SU-DHL-6 (cell line): ENCODE data around the gene KNTC1.

Experiments used
- EZH2phosphoT487 ChIP-seq: fragments of 200-600 bp; sonication (generic), shearing (Covaris generic); conservative IDR thresholded peaks from 2 replicates; pipeline ENCODE4 v1.6.1; 2018; ENCODE audit warnings: mild to moderate bottlenecking, antibody characterized with exemption, low read length, moderate library complexity, mixed read lengths
- TF ChIP-seq, protein P1 (sequence below): fragments of 200-600 bp; sonication (generic); IDR thresholded peaks from one replicate; pipeline ENCODE4 v1.5.1; 2017; ENCODE audit warnings: antibody characterized with exemption, mild to moderate bottlenecking, low read length, moderate library complexity; ENCODE audit not compliant: insufficient read depth, poor library complexity, severe bottlenecking

DNA sequence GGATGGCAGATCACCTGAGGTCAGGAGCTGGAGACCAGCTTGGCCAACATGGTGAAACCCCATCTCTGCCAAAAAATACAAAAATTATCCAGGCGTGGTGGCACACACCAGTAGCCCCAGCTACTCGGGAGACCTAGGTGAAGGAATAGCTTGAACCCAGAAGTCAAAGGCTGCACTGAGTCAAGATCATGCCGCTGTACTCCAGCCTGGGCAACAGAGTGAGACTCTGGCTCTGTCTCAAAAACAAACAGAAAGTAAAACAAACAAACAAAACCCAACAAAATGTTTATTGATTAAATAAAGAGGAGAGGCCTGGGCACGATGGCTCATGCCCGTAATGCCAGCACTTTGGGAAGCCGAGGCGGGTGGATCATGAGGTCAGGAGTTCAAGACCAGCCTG, 31.8 kb upstream of the KNTC1 start:
- TF ChIP-seq, protein P1, sequence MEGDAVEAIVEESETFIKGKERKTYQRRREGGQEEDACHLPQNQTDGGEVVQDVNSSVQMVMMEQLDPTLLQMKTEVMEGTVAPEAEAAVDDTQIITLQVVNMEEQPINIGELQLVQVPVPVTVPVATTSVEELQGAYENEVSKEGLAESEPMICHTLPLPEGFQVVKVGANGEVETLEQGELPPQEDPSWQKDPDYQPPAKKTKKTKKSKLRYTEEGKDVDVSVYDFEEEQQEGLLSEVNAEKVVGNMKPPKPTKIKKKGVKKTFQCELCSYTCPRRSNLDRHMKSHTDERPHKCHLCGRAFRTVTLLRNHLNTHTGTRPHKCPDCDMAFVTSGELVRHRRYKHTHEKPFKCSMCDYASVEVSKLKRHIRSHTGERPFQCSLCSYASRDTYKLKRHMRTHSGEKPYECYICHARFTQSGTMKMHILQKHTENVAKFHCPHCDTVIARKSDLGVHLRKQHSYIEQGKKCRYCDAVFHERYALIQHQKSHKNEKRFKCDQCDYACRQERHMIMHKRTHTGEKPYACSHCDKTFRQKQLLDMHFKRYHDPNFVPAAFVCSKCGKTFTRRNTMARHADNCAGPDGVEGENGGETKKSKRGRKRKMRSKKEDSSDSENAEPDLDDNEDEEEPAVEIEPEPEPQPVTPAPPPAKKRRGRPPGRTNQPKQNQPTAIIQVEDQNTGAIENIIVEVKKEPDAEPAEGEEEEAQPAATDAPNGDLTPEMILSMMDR: no peak
- no peak for TF ChIP-seq EZH2phosphoT487
